Measurements from ENCODE around the gene PGAP1.

DNA sequence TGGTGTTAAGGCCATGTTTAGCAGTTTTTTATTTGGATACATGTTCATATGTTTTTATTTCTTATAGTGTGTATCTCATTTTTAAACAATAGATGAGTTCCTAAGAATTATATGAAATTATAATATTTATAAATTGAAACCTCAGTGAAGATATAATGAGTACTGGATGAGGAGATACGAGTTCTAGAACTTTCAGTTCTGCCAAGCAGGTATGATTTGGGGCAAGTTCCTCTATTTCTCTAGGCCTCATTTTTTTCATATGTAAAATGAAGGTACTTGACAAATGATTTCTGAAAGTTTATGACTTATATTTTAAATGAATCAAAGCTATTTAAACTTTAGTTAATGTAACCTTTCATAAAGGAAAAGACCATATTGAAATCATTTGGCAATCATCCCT, 8.2 kb upstream of the PGAP1 start:
- TF ChIP-seq, protein P1, sequence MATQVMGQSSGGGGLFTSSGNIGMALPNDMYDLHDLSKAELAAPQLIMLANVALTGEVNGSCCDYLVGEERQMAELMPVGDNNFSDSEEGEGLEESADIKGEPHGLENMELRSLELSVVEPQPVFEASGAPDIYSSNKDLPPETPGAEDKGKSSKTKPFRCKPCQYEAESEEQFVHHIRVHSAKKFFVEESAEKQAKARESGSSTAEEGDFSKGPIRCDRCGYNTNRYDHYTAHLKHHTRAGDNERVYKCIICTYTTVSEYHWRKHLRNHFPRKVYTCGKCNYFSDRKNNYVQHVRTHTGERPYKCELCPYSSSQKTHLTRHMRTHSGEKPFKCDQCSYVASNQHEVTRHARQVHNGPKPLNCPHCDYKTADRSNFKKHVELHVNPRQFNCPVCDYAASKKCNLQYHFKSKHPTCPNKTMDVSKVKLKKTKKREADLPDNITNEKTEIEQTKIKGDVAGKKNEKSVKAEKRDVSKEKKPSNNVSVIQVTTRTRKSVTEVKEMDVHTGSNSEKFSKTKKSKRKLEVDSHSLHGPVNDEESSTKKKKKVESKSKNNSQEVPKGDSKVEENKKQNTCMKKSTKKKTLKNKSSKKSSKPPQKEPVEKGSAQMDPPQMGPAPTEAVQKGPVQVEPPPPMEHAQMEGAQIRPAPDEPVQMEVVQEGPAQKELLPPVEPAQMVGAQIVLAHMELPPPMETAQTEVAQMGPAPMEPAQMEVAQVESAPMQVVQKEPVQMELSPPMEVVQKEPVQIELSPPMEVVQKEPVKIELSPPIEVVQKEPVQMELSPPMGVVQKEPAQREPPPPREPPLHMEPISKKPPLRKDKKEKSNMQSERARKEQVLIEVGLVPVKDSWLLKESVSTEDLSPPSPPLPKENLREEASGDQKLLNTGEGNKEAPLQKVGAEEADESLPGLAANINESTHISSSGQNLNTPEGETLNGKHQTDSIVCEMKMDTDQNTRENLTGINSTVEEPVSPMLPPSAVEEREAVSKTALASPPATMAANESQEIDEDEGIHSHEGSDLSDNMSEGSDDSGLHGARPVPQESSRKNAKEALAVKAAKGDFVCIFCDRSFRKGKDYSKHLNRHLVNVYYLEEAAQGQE (IDR thresholded peaks at IDR 0.05; ENCODE audit: insufficient read depth in 1 of 2, low read depth in 2 of 2, low read length in 2 of 2), result no peak
- no peak for TF ChIP-seq POLR2AphosphoS5 (IDR thresholded peaks at IDR 0.05; ENCODE audit: low read depth, low read length)
